CD4-positive, alpha-beta T cell treated with Interferon gamma for 1 hour (primary cell): ENCODE data around the gene NLRP1.

Source experiments
- DNase-seq: peaks from one replicate; pipeline ENCODE4 v3.0.0-alpha.2; 2020

The NLRP1 gene

DNA sequence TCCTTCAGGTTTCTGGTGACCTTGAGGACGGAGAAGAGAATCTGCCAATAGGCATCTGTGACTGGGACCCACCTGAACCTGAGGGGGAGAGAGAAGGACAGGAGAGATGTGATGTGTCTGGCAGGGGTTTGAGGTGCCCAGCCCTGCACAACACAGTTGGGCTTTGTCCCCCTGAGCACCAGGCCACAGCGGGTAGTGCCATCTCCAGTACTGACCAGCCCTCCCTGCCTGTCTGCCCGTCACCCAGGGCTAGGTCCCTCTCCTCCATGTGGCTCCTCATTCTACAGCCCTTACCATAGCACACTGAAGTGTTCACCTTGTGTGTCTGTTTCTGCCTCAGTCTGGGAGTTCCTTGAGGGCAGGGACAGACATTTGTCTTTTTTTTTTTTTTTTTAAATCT lies 30.8 kb downstream of the NLRP1 start:
- DNase-seq = no peak

DNA sequence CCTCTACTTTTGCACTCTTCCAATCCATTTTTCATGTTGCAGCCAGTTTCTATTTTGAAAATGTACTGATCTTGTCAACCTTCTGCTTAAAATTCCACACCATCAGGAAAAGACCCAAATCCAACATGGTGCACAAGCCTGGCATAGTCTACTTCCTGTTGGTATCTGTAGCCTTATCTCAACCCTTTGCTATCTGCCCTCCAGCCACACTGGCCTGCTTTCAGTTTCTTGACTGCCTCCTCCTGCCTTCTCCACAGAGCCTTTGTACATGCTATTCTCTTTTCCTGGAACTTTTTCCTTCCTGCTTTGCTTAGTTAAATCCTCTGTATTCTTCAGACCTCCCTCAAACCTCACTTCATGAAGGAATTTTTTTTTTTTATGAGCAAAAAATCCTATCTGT lies 31.5 kb downstream of the NLRP1 start:
- no peak for DNase-seq

DNA sequence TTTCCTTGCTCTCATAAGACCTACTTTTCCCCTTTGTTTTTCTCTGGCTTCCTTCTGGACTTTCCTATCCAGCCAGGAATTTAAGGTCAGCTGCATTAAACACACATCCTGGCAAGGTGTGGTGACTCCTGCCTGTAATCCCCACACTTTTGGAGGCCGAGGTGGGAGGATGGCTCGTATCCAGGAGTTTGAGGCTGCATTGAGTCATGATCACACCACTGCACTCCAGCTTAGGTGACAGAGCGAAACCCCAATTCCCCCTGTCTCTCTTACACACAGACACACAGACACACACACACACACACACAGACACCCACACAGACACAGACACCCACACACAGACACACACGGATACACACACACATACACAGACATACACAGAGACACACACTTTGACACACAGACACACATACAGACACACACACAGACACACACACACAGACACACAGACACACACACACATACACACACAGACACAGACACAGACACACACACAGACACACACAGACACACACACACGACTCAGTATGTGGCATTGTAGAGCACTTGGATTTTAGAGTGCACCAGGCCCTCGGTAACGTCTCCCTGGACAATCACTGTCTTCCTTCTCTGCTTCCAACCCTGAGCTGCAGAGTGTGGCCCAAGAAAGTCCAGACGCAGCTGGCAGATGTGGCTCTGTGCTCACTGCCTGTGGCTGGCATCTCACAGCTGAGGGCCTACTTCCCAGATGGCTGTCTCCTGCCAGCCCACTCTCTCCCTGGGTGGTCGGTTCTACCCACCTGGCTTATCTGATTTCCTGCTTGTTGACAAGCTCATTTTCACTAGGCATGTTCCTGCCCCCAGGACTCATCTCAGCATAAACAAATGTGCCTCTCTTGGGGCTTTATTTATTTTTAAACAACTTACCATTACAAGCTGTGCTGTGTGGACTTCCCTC lies 39.0 kb downstream of the NLRP1 start:
- no peak for DNase-seq

DNA sequence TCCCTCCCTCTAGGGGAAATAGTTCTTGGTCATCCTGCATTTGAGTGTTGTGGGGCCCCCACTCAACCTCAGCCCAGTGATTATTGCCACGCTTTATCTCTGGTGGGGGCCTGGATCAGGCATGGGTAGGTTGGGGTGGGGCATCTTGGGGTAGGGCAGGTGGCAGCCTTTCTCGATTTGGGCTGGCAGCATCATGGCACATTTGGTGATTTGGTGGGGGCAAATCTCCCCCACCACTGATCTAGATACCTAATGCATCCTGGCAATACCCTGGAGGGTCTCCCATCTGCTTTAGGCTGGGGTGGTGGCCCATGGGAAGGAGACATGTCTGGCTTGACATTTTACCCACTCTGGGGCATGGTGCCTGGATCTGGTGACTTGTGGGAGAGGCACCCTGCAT lies 40.2 kb downstream of the NLRP1 start:
- DNase-seq = no peak

DNA sequence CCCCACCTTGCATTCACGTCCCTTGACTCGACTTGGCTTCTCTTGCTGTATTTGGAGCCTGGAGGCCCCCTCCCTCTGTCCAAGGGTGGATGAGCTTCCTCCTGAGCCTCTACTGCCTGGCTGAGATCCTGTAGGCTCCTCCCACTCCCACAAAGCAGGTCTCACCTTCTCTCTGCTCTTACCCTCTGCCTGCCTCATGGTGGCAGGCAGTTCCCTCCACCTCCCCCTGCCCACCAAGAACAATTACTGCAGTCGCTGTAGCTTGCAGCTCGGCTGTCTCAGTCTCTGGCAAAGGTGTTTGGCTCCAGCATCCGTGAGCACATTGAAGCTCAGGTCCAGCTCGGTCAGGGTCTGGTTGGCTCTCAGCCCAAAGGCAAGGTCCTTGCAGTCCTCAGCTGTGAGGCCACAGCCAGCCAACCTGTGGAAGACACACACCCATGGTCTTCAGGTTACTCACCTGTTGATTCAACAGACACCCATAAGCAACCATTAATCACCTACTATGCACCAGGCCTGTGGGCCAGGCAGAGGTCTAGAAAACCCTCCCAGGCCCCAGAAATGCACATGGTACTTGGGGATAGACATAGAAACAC lies 42.6 kb downstream of the NLRP1 start:
- DNase-seq = no peak

DNA sequence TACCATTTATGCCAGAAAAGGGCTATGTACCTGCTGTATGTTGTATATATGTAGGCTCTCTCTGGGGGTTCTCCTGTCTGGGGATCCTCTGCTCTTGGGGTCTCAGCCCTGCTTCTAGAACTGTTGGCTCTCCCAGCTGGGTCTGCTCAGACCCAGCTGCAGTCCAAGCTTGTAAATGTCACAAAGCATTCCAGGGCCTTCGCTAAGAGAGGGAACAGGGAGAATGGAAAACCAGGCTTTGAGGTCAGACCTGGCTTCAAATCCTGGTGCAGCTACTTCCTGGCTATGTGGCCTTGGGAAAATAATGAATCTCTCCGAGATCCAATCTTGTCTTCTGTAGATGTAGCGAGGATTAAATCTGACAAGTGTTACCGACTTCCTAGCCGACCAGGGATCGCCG lies 44.0 kb downstream of the NLRP1 start:
- no peak for DNase-seq

DNA sequence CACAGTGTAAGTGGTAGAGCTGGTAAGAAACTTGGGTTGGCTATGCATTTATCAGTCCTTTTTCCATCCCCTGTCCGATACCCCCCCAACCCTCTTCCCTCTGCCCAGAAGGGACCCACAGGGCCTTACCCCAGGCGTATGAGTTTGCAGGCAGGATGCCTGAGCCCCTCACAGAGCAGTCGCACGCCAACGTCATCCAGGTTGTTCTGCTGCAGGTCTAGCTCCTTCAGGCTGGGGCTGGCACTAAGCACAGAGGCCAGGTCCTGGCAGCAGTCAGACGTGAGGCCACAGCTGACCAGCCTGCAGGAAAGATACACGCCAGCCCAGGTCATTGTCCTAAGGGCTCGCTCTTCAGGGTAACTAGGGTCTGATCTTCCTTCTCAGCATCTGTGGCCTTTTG lies 45.0 kb downstream of the NLRP1 start:
- DNase-seq = no peak

DNA sequence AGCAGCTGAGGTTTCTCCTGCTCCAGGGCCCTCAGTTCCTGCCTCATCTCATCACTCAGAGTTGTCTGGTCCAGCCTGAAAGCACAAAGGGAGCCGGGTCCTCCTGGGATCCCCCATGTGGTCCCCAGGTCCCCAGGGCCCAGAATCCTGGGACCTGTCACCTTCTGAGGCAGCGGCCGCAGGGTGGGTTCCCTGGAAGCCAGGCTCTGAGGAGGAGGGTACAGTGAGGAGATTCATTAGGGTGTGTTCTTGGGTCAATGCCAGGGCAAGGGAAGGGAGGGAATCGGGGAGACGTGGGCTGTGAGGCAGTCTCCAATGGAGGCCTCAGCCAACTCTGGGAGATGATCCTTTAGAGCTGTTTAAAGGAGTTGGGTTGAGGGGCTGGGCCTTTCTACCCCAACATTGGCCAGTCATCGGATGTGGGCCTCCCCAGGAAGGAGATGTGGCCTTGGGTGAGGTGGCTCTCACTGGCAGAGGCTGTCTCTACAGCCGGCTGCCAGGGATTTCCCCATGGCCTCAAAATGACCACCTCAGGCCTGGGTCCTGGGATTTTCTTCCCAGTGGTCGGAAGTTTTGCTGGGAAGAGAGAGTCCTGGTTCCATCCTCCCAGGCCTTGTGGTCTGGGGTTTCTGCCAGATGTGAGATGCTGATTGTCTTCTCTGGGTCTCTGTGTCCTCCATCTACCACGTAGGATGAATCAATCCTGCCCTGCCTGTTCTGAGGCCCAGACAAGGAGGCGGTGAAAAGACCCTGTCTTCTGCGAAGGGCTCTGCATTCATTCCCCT lies 47.3 kb downstream of the NLRP1 start:
- no peak for DNase-seq

DNA sequence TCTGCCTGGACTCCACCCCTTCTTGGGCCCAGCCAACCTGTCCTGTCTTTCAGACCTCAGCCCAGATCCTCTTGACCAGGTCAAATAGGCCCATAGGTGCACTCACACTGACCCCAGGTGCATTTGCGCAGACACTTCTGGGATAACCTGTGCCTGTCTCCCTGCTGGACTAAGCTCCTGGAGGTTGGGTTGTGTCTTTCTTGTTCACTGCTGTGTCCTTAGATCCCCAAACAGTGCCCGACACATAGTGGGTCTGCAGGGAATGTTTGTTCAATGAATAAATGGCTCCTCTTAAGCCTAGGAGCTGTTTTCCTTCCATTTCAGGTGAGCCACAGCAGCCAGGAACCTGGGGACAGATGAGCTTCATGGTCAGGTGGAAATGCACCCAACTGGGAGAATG lies 48.9 kb downstream of the NLRP1 start:
- DNase-seq = no peak

DNA sequence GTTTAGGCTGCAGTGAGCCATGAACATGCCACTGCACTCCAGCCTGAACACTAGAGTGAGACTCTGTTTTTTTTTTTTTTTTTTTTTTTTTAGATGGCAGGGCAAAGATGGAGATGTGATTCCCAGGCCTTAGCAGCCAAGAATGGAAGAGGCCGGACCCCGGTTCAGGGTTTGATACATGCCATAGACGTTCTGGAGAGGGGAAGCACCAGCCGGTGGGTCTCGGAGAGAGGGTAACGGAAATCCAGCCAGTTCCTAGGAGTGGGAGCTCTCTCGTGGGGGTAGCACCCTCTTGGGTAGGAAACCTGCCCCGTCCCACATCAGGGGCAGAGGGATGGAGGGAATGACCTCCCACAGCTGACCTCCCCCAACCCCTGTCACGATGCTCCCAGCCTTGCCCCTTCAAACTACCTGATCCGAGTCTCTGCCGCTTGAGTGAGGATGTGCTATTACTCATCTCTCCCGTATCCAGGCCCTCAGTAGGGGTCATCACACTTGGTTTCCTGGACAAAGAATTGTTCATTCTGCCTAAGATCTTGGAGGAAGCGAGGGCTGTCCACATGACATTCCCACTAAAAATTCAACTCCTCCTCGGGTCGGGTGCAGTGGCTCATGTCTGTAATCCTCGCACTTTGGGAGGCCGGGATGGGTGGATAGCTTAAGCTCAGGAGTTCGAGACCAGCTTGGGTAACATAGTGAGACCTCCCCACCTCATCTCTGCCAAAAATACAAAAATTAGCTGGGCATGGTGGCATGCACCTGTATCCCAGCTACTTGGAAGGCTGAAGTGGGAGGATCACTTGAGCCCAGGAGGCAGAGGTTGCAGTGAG lies 50.6 kb downstream of the NLRP1 start:
- DNase-seq = no peak

DNA sequence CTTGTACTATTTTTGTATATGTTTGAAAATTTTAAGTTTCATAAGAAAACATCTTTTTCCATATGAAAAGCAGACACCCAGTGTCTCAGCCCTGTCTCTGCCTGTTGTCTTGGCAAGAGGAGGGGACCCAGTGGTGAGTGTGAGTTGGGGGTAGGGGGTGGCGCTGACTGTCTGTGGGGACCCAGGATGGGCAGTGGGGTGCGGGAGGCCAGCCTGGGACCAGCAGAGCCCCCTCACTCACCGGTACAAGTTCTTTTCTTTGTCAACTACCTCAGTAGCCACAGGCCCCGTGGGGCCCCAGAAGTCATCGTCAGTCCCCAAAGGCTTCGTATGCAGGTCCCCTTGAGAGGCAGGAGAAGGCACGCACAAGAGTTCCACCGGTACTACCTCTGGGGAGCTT lies 51.7 kb downstream of the NLRP1 start:
- DNase-seq = no peak

DNA sequence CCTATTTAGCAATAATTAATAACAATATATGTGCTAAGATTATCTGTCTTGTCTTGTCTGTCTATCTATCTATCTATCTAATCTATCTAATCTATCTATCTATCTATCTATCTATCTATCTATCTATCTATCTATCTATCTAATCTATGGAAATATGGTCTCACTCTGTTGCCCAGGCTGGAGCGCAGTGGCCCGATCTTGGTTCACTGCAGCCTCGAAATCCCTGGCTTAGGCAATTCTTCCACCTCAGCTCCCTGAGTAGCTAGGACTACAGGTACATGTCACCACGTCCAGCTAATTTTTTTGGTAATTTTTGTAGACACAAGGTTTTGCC lies 53.3 kb downstream of the NLRP1 start:
- no peak for DNase-seq

DNA sequence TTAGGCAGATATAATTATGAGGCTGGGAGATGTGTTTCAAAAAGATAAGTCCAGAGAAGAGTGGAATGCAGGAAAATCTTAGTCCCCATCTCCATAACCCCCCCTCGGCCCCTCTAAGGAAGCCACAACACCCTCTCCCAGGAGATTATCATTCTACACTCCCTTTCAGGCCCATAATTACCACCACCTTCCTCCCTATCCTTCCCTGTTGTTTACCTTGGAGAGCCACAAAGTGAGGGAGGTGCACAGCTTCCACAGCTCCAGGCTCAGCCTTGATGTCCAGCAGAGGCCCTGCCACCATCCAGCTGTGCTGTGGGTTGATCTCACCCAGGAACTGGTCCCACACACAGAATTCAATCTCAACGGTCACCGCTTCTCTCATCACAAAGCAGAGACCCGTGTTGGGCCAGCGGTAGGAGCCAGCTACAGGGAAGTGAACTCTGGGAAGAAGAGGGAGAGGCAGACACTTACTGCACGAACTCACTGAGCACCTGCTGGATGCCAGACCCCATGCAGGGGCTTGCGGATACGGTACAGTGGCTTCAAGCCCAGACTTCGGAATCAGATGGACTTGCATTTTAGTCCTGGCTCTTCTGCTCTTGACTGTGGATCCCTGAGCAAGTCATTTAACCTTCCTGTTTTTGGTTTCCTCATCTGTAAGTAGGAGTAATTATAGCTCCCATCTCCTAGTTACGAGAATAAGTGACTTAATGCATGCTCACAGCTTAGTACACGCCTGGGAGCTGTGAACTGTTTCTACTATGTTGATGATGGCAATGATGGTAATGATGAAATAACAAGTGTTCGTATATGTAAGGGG lies 53.8 kb downstream of the NLRP1 start:
- no peak for DNase-seq

DNA sequence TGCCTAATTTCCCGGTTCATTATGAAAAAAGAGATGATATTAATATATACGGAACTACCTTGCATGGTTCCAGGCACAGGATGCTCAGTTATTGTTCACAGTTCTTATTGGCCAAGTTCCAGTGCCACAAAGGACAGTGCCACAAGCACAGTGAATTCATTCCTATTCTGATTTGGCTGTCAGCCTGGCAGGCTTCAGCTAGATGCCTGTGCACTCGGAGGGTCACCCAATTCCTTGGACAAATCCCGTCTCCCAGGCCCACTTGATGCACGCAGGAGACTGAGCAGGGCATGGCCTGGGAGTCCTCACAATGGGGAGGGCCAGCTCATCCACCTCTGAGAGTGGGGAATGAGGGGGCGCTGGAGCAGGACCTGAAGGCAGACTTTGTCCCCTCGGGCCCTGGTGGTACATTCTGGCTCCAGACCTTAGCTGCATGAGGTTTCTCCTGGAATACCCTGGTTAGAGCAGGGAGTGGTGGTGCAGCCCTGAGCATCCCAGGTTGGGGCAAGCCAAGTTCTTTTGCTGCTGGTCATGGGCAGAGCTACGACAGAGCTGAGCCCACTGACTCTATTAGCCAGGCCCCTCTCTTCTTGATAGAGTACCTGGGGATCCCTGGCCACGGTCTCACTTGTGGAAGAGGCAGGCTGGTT lies 56.6 kb downstream of the NLRP1 start:
- no peak for DNase-seq

DNA sequence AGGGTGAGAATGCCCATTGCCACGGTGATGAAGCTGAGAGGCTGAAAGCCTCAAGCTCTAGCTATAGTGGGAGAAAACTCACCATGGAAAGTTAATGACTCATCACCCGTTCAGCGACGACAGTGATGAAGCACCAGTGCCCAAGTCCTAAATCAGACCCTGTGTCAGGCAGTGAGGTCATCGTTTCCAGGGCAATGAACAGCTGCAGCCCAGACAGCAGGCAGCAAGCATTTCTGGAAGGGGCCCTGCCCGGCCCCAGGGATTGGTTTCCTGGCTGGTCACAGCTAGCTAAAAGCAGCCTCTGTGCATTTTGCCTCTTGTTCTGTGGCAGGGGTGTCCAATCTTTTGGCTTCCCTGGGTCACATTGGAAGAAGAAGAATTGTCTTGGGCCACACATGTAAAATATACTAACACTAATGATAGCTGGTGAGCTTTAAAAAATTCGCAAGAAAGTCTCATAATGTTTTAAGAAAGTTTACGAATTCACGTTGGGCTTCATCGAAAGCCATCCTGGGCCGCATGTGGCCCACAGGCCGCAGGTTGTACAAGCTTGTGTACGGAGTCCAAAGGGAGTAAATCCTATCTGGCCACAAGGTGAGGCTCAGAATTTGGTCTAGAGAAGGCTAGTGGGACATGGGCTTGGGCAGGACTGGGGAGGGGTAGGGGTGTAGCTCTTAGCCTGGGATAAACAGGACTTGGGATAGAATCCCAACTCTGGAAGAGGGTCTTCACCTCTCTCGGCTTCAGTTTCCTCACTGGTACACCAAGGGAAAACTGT lies 57.3 kb downstream of the NLRP1 start:
- peak; percentile 5 for DNase-seq

DNA sequence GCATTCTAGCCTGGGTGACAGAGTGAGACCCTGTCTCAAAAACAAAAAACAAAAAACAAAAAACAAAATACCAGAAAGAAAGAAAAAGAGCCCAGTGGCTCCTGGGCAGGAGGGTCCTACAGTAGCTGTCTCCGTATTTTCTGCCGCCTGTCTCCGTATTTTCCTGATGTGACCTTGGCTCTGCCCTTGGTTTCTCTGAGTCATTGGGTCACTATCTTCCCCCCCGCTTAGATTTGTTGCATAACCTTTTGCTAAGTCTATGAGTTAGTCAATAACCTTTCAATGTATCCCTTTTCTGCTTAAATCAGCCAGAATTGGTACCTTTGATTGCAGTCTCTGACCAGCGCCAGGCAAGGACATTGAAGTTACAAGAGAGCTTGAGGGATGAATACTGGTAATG lies 61.1 kb downstream of the NLRP1 start:
- DNase-seq = no peak

DNA sequence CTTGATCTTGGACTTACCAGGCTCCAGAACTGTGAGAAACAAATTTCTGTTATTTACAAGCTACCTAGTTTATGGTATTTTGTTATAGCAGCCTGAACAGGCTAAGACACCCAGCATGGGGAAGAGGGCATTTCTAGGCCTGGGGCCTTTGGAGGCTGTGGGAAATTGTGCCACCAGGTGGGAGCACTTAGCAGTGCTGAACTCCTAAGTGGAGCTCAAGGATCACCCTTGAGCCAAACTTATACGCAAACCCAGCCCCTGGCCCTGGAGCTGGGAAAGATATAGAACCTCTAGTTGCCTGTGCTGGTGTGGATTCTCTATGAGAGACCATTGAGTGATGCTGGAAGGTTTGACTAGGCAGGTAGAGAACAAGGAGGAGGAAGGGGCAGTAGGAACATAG lies 61.8 kb downstream of the NLRP1 start:
- no peak for DNase-seq

DNA sequence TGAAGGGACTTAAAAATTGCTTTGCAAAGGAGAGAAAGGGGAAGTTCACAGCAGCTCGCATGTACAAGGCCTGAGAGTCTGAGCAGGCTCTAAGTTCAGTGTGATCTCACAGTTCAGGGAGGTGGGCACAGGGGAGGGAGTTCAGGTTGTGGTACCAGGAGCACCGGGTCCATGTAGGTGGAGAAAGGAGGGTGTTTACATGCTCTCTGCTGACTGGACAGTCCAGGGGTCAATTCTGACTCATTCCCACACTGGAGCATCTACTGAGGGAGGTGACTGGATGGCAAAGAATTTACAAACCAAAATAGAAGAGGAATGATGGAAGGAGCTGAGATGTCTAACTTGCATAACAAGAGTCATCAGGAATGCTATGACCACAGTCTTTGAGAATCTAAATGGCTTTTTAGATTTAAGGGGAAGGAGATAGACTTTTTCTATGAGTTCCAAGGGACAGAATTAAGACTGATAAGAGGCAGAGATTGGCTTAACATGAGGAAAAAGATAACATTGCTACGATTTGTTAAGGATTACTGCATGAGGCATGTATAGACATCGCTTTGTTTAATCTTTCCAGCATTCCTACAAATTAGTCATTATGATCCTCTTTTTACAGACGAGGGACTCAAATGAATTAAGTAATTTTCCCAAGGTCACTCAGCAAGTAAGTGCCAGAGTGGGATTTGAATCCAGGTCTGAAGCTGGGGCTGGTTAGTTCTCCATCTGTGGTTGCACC lies 68.1 kb downstream of the NLRP1 start:
- no peak for DNase-seq

DNA sequence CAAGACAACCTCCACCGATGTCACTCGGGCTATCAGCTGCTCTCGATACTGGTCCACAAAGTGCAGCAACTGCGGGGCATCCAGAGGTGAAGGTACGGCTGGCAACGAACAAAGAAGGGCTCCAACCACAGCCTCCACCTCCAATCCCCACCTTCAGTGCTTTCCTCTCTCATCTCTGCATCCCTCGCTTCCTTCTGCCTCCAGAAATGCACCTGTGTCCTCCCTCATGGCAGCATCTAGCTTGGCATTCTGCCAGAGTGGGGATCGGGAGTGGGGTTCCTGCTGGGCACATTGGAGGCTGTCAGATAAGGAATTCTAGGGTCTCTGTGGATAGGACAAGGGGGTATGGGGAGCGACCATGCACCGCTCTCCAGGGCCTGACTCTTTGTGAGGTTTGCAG lies 69.3 kb downstream of the NLRP1 start:
- no peak for DNase-seq

DNA sequence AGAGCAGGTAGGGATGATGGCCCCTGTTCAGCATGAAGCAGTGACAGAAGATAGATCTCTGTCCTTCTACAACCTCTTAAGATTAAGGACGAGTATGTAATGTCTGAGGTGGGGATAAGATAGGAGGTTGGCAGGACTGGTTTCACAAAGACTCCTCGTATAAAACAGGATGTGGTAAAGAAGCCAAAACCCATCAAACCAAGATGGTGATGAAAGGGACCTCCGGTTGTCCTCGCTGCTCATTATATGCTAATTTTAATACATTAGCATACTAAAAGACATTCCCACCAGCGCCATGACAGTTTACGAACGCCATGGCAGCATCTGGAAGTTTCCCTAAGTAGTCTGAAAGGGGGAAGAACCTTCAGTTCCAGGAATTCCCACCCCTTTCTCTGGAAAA lies 70.7 kb downstream of the NLRP1 start:
- no peak for DNase-seq
